Measurements from ENCODE around the gene SNAPC2. TPM values are rescaled to one million over a fixed set of nuclear protein-coding genes. Genes with fewer than 3 reads are reported as not detected.

SNAPC2 gene
- total RNA-seq, 1 experiment from 2014 or later, result 24.1 TPM

- POLR2A ChIA-PET, result interaction anchor here (0.6 to 1.7 kb wide), 2 partner anchors 27 to 29 kb away, joined by 3 to 4 read pairs; partner anchors contain the start of gene MAP2K7
- H3K4me1 Mint-ChIP-seq (ENCODE audit: insufficient read depth, unreplicated experiment), result peaks cover 23% of the 10 kb centered on the region
- H3K9me3 Mint-ChIP-seq (ENCODE audit: unreplicated experiment), result no peaks in the 10 kb centered on the region
- no peak overlapping the region for H3K27ac Mint-ChIP-seq (ENCODE audit: low read depth, unreplicated experiment)
- H3K4me3 Mint-ChIP-seq (ENCODE audit: unreplicated experiment), result no peak overlapping the region
- no TSS peak for BruUV-seq (replicated peaks)
- peaks cover 4% of the 10 kb centered on the region for H3K36me3 Mint-ChIP-seq (ENCODE audit: insufficient read depth, unreplicated experiment)
- TF ChIP-seq CTCF (IDR thresholded peaks at IDR 0.05; ENCODE audit: unreplicated experiment), result no peak
- no peak for DNase-seq (ENCODE audit: unreplicated experiment)
- intact Hi-C loops (cut with micrococcal nuclease), result no loop called here
- H3K27me3 Mint-ChIP-seq (ENCODE audit: insufficient read depth, unreplicated experiment), result no peaks in the 10 kb centered on the region
- CTCF ChIA-PET, result no interaction called here
Measured at GRCh38 chr19:7874897-7875273, 45.3 kb upstream of the SNAPC2 start.

- no peak overlapping the region for H3K4me3 Mint-ChIP-seq (ENCODE audit: unreplicated experiment)
- no peaks in the 10 kb centered on the region for H3K27me3 Mint-ChIP-seq (ENCODE audit: insufficient read depth, unreplicated experiment)
- intact Hi-C loops (cut with micrococcal nuclease), result no loop called here
- peaks cover 4% of the 10 kb centered on the region for H3K4me1 Mint-ChIP-seq (ENCODE audit: insufficient read depth, unreplicated experiment)
- no TSS peak for BruUV-seq (replicated peaks)
- ChIA-PET CTCF (interaction anchor here (0.6 to 1.3 kb wide), 2 partner anchors 9 to 220 kb away, joined by 3 to 5 read pairs; no protein-coding TSS in a partner anchor), POLR2A (interaction anchor here (0.5 to 2.1 kb wide), 4 partner anchors 9 to 497 kb away, joined by 3 to 9 read pairs (median 4); partner anchors contain the start of genes LRRC8E and MAP2K7)
- no peak for DNase-seq (ENCODE audit: unreplicated experiment)
- no peak for TF ChIP-seq CTCF (IDR thresholded peaks at IDR 0.05; ENCODE audit: unreplicated experiment)
- no peaks in the 10 kb centered on the region for H3K36me3 Mint-ChIP-seq (ENCODE audit: insufficient read depth, unreplicated experiment)
- H3K27ac Mint-ChIP-seq (ENCODE audit: low read depth, unreplicated experiment), result no peak overlapping the region
- no peaks in the 10 kb centered on the region for H3K9me3 Mint-ChIP-seq (ENCODE audit: unreplicated experiment)
Measured at GRCh38 chr19:7877249-7877836, 42.8 kb upstream of the SNAPC2 start.

- CTCF ChIA-PET, result interaction anchor here (0.6 kb wide), 2 partner anchors 91 to 215 kb away, joined by 3 read pairs; no protein-coding TSS in a partner anchor
- intact Hi-C loops (cut with micrococcal nuclease), result no loop called here
- no TSS peak for BruUV-seq (replicated peaks)
- Mint-ChIP-seq H3K36me3 (ENCODE audit: insufficient read depth, unreplicated experiment) (no peaks in the 10 kb centered on the region), H3K27ac (ENCODE audit: low read depth, unreplicated experiment) (no peak overlapping the region), H3K9me3 (ENCODE audit: unreplicated experiment) (no peaks in the 10 kb centered on the region), H3K4me3 (ENCODE audit: unreplicated experiment) (no peak overlapping the region), H3K27me3 (ENCODE audit: insufficient read depth, unreplicated experiment) (no peaks in the 10 kb centered on the region), H3K4me1 (ENCODE audit: insufficient read depth, unreplicated experiment) (peaks cover 9% of the 10 kb centered on the region)
- DNase-seq (ENCODE audit: unreplicated experiment), result no peak
- TF ChIP-seq CTCF (IDR thresholded peaks at IDR 0.05; ENCODE audit: unreplicated experiment), result no peak
- POLR2A ChIA-PET, result interaction anchor here (0.6 to 1.2 kb wide), 3 partner anchors 17 to 24 kb away, joined by 3 to 5 read pairs (median 3); partner anchors contain the start of gene MAP2K7
Measured at GRCh38 chr19:7879111-7879807, 40.9 kb upstream of the SNAPC2 start.

GRCh38 chr19:7879836-7880235, 40.3 kb upstream of the SNAPC2 start:
- Mint-ChIP-seq H3K27me3 (ENCODE audit: insufficient read depth, unreplicated experiment) (no peaks in the 10 kb centered on the region), H3K27ac (ENCODE audit: low read depth, unreplicated experiment) (no peak overlapping the region), H3K4me3 (ENCODE audit: unreplicated experiment) (no peak overlapping the region), H3K36me3 (ENCODE audit: insufficient read depth, unreplicated experiment) (no peaks in the 10 kb centered on the region), H3K9me3 (ENCODE audit: unreplicated experiment) (no peaks in the 10 kb centered on the region), H3K4me1 (ENCODE audit: insufficient read depth, unreplicated experiment) (peaks cover 10% of the 10 kb centered on the region)
- no peak for TF ChIP-seq CTCF (IDR thresholded peaks at IDR 0.05; ENCODE audit: unreplicated experiment)
- POLR2A ChIA-PET, result interaction anchor here (1.2 kb wide), 1 partner anchor 24 kb away, joined by 3 read pairs; the partner anchor contains the start of gene MAP2K7
- CTCF ChIA-PET, result no interaction called here
- no TSS peak for BruUV-seq (replicated peaks)
- no peak for DNase-seq (ENCODE audit: unreplicated experiment)
- intact Hi-C loops (cut with micrococcal nuclease), result no loop called here

All from MCF 10A (cell line).